GM21360 (cell line): ENCODE results near the gene ZNRF3.
"Not testable (repeated sequence)": the region's sequence is repeated elsewhere in the genome, so short reads cannot be mapped to it uniquely, and the experiment has no call there.

Experiments
- ATAC-seq: cut with Tn5 transposase; IDR thresholded peaks from one replicate; pipeline ENCODE4 v1.9.1; 2021; ENCODE audit warnings: mild to moderate bottlenecking, moderate library complexity; ENCODE audit not compliant: unreplicated experiment

The ZNRF3 gene

GRCh38 chr22:28929197-28929596 is 45.8 kb downstream of the ZNRF3 start:
- no peak for ATAC-seq

GRCh38 chr22:28930357-28931007 is 47.1 kb downstream of the ZNRF3 start:
- no peak for ATAC-seq

DNA sequence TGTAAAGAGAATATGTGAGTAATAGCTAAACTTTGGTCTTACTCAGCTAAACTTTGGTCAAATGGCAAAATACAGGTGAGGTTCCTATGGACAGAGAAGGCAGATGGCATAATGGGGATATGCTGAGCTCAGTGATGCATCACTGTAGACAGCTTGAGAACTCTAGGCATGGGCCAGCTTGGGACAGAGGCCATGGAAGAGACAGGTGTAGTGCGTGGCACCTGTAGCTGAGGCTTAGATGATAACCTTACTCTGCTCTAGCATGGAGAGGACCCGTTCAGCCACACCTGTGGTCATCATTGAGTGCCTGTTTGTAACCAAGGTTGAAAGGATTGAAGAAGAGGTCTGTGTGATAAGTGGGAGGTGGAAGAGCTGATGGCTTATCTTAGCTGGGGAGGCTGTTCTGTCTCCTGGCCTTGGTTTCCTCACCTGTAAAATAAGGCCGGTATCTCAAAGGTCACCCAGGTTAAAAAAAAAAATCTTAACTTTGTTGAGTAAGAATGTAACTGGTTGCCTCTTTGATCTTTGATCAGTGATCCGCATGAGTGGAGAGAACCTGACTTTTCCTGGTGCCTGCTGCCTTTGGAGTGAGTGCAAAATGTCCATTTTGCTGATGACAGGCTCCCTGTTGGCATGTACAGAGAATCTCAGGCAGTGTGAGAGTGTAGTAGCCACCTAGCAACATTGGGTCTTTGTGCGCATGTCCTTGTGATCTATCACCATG is 48.6 kb downstream of the ZNRF3 start:
- ATAC-seq = no peak

GRCh38 chr22:28933321-28933720 is 49.9 kb downstream of the ZNRF3 start:
- no peak for ATAC-seq

DNA sequence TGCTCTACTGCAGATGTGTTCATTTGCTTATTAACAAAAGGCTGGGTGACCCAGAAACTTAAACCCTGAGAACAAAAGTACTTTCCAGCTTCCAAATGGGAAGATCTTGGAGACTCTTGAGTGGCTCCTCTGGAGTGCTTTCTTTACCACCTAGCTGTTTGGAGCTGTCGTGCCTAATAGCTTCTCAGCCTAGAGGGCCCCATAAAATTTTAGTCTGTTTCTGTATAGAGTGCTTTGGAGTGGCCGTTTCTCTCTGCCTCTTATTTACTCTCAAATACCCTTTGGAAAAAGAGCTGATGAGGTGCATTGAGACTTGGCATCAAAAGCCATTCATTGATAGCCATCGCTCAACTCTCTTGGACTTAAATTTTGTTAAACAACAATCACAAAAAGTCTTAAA is 50.7 kb downstream of the ZNRF3 start:
- no peak for ATAC-seq

- no peak for ATAC-seq
Measured at GRCh38 chr22:28935140-28935539, 51.8 kb downstream of the ZNRF3 start.

GRCh38 chr22:28935713-28936112 is 52.3 kb downstream of the ZNRF3 start:
- no peak for ATAC-seq

- no peak for ATAC-seq
Measured at GRCh38 chr22:28936200-28936599, 52.8 kb downstream of the ZNRF3 start.

DNA sequence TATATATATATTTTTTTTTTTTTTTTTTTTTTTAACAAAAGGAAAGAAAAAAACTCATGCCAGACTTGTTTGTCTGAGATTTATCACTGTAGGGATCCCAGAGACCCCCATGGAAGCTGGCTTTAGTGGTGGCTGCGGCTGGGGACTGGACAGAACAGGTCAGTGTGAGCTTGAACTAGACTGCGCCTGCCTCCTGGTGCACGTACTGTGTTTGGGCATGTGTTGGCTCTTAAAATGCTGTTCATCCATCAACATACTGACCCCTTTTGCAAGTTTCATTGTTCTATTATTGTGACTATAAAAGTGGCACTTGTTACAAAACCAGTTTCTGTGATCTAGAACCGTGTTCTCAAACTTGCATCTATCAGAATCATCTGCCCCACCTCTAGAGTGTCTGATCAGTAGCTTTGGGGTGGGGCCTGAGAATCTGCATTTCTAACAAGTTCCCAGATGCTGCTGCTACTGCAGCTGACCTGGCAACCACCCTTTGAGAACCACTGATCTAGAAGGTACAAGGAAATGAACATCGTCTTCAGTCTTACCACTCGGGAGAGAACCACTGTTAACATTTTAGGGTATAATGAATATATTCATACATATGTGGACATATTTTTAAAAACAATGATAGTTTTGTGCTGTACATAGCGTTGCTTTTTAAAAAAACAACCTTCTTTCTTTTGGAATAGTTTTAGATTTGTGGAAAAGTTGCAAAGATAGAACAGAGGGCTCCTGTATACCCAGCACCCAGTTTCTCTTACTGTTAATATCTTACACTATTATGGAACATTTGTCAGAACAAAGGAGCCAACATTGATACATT is 54.0 kb downstream of the ZNRF3 start:
- ATAC-seq = no peak

DNA sequence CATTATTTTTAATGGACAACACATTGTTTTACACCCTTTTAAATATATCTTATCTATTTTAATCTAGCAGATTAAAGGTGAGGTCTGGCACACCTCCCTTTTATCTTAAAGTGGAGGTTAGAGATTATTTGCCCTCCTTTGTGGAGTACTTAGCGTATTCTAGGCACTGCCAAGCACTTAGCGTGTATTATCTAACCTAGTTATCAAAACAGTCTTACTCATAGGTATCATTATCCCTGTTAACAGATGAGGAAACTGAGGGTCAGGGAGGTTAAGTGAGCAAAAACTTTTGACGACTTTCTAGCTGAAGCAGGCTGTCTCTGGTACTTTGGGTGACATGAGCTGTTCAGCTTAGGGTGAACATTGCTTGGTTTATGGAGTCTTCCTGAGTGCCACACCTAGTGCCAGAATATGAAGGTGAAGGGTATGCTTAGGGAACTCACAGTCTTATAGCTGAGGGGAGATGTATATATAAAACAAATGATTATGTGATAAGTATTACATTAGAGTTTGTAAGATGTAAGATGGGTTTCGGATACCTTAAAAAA is 55.0 kb downstream of the ZNRF3 start:
- ATAC-seq = no peak

GRCh38 chr22:28939394-28939793 is 56.0 kb downstream of the ZNRF3 start:
- no peak for ATAC-seq

DNA sequence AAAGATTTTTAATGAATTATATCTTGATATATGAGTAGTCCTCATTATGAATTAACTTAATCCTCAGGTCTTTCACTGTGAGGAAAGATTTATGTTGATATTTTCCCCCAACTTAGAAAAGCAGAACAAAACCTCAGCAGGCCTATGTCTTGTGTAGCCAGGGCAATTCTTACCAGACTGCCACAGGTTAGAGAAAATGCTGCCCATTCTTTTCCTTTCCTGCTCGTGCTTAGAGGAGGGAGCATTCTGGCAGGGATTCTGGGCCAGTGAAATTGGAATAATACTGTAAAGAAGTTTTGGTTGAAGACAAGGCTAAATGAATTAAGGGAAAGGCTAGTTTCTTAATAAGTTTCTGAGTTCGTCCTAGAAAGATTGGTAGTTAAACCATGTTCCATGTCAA is 56.6 kb downstream of the ZNRF3 start:
- no peak for ATAC-seq

GRCh38 chr22:28940441-28940840 is 57.1 kb downstream of the ZNRF3 start:
- ATAC-seq = no peak

- no peak for ATAC-seq
Measured at GRCh38 chr22:28942333-28942732, 59.0 kb downstream of the ZNRF3 start.

DNA sequence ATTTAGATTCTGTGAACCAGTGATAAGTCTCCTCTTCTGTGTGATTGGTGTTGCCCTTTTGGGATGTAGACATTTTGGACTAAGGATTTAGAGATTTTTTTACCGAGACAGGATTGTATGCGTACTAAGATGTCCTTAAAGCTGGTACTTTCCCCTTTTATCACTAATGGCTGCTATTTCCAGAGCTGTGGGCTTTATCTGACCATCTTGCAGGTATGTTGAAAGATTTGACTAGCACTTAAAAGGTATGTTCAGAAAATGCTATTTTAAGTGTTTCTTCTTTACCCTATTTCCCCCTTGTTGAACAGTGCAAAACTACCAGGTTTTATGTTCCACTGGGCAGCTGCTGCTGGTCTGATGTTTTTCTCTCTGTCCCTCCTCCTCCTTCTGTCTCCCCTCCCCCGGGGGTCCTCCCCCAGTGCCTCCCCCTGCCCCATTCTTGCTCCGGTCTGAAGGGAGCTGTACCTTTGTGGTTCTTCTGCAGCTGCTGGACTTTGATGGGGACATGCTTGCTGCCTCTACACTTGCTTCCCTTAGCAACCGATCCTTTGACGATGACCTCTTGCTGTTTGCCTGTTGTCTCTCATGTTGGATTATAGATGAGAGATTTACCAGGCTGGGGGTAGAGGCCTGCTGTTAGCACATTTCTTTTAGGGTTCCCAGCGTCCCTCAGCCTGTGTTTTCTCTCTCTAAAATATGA is 59.6 kb downstream of the ZNRF3 start:
- no peak for ATAC-seq

GRCh38 chr22:28943501-28943879 is 60.1 kb downstream of the ZNRF3 start:
- no peak for ATAC-seq

DNA sequence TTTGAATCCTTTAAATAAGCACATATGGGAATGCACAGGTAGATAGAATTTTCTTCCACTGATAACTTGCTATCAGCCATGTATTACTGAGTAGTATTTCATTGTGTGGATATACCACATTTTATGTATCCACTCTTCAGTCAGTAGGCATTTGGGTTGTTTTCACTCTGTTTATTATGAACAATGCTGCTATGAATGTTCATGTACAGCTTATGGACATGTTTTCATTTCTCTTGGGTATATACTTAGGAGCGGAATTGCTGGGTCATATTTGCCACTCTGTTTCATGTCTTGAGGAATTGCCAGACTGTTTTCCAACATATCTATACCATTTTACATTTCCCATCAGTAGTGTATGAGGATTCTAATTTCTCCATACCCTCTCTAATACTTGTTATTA is 63.8 kb downstream of the ZNRF3 start:
- no peak for ATAC-seq

- ATAC-seq = no peak
Measured at GRCh38 chr22:28948424-28948823, 65.1 kb downstream of the ZNRF3 start.

DNA sequence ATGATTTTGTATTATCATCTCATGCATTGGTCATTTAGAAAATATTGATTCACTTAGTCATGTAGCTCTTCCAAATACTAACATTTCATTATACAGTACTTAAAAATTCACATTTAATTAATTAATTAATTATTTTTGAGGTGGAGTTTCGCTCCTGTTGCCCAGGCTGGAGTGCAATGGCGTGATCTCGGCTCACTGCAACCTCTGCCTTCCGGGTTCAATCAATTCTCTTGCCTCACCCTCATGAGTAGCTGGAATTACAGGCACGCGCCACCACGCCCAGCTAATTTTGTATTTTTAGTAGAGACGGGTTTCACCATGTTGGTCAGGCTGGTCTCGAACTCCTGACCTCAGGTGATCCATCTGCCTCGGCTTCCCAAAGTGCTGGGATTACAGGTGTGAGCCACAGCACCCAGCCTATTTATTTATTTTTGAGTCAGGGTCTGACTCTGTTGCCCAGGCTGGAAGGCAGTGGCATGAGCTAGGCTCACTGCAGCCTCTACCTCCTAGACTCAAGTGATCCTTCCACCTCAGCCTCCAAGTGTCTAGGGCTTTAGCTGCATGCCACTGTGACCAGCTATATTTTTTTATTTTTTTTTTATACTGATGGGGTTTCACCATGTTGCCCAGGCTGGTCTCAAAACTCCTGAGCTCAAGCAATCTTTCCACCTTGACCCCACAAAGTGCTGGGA is 65.6 kb downstream of the ZNRF3 start:
- ATAC-seq = not testable (repeated sequence)

- no peak for ATAC-seq
Measured at GRCh38 chr22:28949788-28950187, 66.4 kb downstream of the ZNRF3 start.
